H1 (cell line): ENCODE measurements around the gene NUP98. TPM values are rescaled to one million over a fixed set of nuclear protein-coding genes. Genes with fewer than 3 reads are reported as not detected.

ENCODE experiments used
- RXRA ChIP-seq: IDR thresholded peaks from 2 replicates; pipeline ENCODE4 v1.6.1; 2011; ENCODE audit warnings: low read depth, mild to moderate bottlenecking, low read length, moderate library complexity; ENCODE audit not compliant: insufficient read depth
- polyA plus RNA-seq, 7 experiments: library from polyadenylated mRNA; depleted of rRNA in 3 of 7; stranded (reverse) in 5 of 7; unstranded in 2 of 7; fragments of >200 nt in 5 of 7; fragments of 200-250 nt in 2 of 7; gene quantifications; 1 replicate in 5 of 7; 2 replicates in 1 of 7; 4 replicates in 1 of 7; pipeline versions ENCODE4 v1.2.1 to v1.2.3, GENCODE V29; 2011 to 2013; ENCODE audit warnings: missing spikeins in 2 of 7, mixed read lengths in 2 of 7
- total RNA-seq: library from RNA; stranded (reverse); fragmentation: NEBNext Ultra II Directional; extraction: Animal tissue kit (Norgen Biotek cat#: 25700); gene quantifications from 2 replicates; pipeline ENCODE4 v1.2.1, GENCODE V29; 2021

NUP98 gene
- total and polyA plus RNA-seq, 2 of the 8 experiments (the other 6 are each of a cell fraction or from before 2014, with no cell fraction given), result 98.6 to 261 TPM

- no peak for TF ChIP-seq RXRA
These were observed 131.3 kb downstream of the NUP98 start (continued) for GRCh38 chr11:3666023-3666530.
